IPS-20b (cell line): ENCODE results near the gene CEP89.

ENCODE experiments used
- H3K27ac ChIP-seq: one replicate; pipeline ENCODE4 v1.5.1; 2013; ENCODE audit warnings: low read length
- H3K27me3 ChIP-seq: 2 replicates; pipeline ENCODE4 v1.6.1; 2013; ENCODE audit warnings: mild to moderate bottlenecking, low read length, inconsistent platforms; ENCODE audit not compliant: insufficient read depth
- H3K36me3 ChIP-seq: 2 replicates; pipeline ENCODE4 v1.6.1; 2013; ENCODE audit warnings: low read depth, mild to moderate bottlenecking, inconsistent platforms, low read length, moderate library complexity; ENCODE audit not compliant: insufficient read depth
- H3K4me1 ChIP-seq: 2 replicates; pipeline ENCODE4 v1.6.1; 2013; ENCODE audit warnings: mild to moderate bottlenecking, control low read depth, inconsistent platforms, low read length, moderate library complexity; ENCODE audit not compliant: insufficient read depth
- H3K4me3 ChIP-seq: 2 replicates; pipeline ENCODE4 v1.5.1; 2013; ENCODE audit warnings: mild to moderate bottlenecking, low read length, inconsistent platforms
- H3K9ac ChIP-seq: 2 replicates; pipeline ENCODE4 v1.6.1; 2013; ENCODE audit warnings: low read depth, mild to moderate bottlenecking, inconsistent platforms, low read length, moderate library complexity
- H3K9me3 ChIP-seq: 2 replicates; pipeline ENCODE4 v1.6.1; 2013; ENCODE audit warnings: mild to moderate bottlenecking, low read depth, low read length, inconsistent platforms; ENCODE audit not compliant: insufficient read depth

Gene CEP89

GRCh38 chr19:32829345-32829896 is 142.3 kb downstream of the CEP89 start:
- Histone ChIP-seq H3K9ac (no peak overlapping the region), H3K4me1 (peaks cover 12% of the 10 kb centered on the region; the same call in 1 of the 2 replicates), H3K36me3 (no peaks in the 10 kb centered on the region), H3K27ac (no peak overlapping the region), H3K4me3 (no peak overlapping the region), H3K27me3 (no peaks in the 10 kb centered on the region), H3K9me3 (no peaks in the 10 kb centered on the region)

GRCh38 chr19:32828643-32829344 is 143.0 kb downstream of the CEP89 start:
- H3K36me3 ChIP-seq: no peaks in the 10 kb centered on the region

GRCh38 chr19:32828139-32828538 is 143.6 kb downstream of the CEP89 start:
- no peaks in the 10 kb centered on the region for H3K27me3 ChIP-seq
- no peaks in the 10 kb centered on the region for H3K36me3 ChIP-seq
- H3K4me1 ChIP-seq: peaks cover 12% of the 10 kb centered on the region; the same call in 1 of the 2 replicates
- H3K27ac ChIP-seq: no peak overlapping the region
- H3K9me3 ChIP-seq: no peaks in the 10 kb centered on the region
- H3K9ac ChIP-seq: no peak overlapping the region; the same call in 1 of the 2 replicates
- no peak overlapping the region for H3K4me3 ChIP-seq

More at GRCh38 chr19:32828643-32829344, 143.0 kb downstream of the CEP89 start:
- Histone ChIP-seq H3K9me3 (no peaks in the 10 kb centered on the region), H3K27ac (no peak overlapping the region), H3K4me1 (peaks cover 12% of the 10 kb centered on the region; the same call in 1 of the 2 replicates), H3K27me3 (no peaks in the 10 kb centered on the region), H3K9ac (no peak overlapping the region; the same call in 1 of the 2 replicates), H3K4me3 (no peak overlapping the region)
